Transverse colon (tissue), 3 donors: ENCODE measurements around the gene SAMHD1.

Experiments
- POLR2A ChIP-seq: fragments of 450-650 bp; IDR thresholded peaks from one replicate; pipeline ENCODE4 v1.6.1; 2016; ENCODE audit warnings: antibody characterized with exemption, mild to moderate bottlenecking, moderate library complexity
- TF ChIP-seq, protein P1 (sequence below), 5 experiments: fragments of 200-600 bp in 3 of 5; fragments of 450-650 bp in 2 of 5; sonication (generic) in 3 of 5; IDR thresholded peaks; 1 replicate in 2 of 5; 2 replicates in 3 of 5; pipeline ENCODE4 v1.5.1; 2016 to 2017; ENCODE audit warnings: antibody characterized with exemption in 5 of 5, inconsistent platforms in 3 of 5, mild to moderate bottlenecking in 2 of 5, moderate library complexity in 1 of 5

DNA sequence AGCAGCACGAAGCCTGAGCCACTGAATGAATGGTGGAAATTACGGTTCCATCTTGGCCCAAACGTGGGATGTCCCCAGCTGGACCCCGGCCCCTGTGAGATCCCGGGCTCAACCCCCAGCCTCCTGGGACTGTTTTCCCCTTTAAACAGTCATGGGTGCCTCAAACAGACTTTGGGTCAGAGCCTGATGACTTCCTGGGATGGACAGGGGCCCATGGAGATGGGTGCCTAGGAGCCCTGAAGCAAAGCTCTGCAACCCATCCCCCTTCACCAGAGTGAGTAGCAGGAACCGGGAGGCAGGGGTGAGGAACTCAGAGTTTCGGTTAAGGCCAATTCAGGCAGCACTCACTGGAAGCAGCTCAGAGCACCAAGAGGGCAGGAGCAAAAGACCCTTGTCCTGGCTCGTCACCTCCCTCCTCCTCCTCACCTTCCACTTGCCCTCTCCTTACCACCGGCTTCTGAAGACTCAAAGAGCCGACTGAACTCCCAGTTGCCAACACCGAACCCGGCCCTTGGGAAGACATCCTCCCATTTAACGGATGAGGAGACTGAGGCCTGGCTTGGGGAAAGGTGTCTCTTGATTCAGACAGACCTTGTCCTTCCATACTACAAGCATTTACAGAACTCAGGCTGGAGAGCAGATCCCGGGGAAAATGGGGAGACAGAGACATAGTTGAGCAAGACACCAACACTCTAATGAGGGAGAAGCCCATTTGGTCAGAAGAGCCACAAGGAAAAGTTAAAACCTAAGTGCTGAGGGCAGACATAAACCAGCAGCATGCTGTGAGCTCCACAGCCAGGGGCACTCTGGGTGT lies 90.5 kb downstream of the SAMHD1 start:
- TF ChIP-seq, protein P1, sequence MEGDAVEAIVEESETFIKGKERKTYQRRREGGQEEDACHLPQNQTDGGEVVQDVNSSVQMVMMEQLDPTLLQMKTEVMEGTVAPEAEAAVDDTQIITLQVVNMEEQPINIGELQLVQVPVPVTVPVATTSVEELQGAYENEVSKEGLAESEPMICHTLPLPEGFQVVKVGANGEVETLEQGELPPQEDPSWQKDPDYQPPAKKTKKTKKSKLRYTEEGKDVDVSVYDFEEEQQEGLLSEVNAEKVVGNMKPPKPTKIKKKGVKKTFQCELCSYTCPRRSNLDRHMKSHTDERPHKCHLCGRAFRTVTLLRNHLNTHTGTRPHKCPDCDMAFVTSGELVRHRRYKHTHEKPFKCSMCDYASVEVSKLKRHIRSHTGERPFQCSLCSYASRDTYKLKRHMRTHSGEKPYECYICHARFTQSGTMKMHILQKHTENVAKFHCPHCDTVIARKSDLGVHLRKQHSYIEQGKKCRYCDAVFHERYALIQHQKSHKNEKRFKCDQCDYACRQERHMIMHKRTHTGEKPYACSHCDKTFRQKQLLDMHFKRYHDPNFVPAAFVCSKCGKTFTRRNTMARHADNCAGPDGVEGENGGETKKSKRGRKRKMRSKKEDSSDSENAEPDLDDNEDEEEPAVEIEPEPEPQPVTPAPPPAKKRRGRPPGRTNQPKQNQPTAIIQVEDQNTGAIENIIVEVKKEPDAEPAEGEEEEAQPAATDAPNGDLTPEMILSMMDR (IDR thresholded peaks at IDR 0.05): no peak
- TF ChIP-seq POLR2A: no peak
